ENCODE results near the gene AZIN2.

GRCh38 chr1:33097137-33097611 is 16.2 kb downstream of the AZIN2 start:
- TF ChIP-seq CTCF (IDR thresholded peaks at IDR 0.05) (no peak), POLR2AphosphoS5 (IDR thresholded peaks at IDR 0.05) (no peak)
